HG02852 (cell line): ENCODE measurements around the gene TBCD.
"Not testable (repeated sequence)": the region's sequence is repeated elsewhere in the genome, so short reads cannot be mapped to it uniquely, and the experiment has no call there.

Experiments
- ATAC-seq: cut with Tn5 transposase; IDR thresholded peaks from one replicate; pipeline ENCODE4 v1.9.1; 2021; ENCODE audit warnings: mild to moderate bottlenecking, moderate library complexity; ENCODE audit not compliant: unreplicated experiment

Gene TBCD

DNA sequence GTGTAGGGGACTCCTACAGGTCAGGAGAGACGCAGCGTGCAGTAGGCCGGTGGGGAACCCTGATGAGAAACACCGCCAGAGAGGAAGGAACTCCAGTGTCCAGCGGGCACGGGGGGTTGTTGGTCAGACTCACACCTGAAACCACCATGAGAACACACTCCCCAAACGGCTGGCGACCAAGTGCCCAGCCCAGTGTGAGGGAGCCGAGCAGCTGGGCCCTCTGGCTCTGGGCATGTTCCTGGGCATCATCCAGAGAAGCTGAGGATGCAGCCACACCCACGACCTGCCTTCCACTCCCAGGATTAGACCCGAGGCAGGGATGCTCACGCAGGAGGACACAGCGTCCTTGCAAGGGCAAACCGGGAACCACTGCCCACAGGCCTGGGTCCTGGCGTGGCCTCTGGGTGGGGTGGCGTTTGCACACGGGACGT, 196.2 kb downstream of the TBCD start:
- ATAC-seq: no peak

GRCh38 chr17:82948957-82949356, 197.1 kb downstream of the TBCD start:
- no peak for ATAC-seq

DNA sequence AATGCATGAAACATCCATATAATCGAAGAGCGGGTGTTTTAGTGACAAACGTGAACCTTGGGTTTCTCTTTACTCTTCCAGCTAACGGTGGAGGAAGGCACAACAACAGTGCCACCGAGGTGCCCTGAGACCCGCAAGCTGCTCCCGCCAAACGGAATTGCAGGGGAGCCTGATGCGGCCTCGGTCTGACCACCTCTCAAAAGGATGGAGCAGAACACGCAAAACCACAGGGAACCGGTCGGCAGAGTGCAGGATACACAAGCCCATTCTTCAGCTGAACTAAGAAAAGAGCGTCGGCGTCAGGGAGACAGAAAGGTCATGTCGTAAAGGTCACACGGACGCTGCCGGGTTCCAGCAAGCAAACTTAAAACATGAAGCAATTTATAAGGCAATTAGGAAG, 197.5 kb downstream of the TBCD start:
- no peak for ATAC-seq

DNA sequence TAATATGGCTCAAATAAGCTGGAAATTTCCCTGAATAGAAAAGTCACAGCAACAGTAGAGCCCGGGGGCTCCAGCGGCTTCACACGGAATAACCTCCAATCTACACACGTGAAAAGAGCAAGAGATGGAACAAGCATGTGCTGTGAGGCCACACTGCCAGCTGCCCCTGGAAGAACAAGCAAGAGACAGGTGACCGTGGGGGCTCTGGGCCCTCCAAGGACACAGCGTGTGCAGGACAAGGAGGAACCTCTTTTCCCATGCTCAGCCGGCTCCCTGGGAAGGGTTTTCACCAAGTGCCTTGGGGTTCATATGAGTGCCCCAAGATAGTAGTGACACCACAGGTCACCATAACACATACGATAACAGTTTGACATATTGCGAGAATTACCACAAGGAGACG, 198.1 kb downstream of the TBCD start:
- ATAC-seq: no peak

DNA sequence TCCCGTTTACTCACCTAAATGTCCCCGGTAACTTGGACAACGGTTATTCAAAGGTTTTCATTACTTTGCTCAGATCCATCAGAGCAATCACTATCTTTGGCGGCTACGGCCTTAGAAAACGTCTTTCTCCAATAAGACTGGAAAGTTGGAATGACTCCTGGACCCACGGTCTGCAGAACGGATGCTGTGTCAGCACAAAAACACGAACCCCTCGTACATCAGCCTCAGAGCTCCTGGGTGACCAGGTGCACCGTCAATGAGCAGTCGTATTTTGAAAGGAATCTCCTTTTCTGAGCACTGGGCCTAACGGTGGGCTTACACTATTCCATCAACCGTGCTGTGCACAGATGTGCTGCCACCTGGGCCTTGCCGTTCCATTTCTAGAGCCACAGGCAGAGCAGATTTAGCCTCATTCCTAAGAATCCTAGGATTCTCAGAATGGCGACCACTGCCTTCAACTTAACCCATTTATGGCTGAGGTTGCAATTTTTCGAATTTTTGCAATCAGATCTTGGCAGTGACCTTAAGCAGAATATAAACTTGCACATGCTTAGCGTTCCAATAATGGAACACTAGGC, 198.7 kb downstream of the TBCD start:
- no peak for ATAC-seq

GRCh38 chr17:82952019-82952418, 200.2 kb downstream of the TBCD start:
- no peak for ATAC-seq

- ATAC-seq: not testable (repeated sequence)
Observed at GRCh38 chr17:82955106-82955505, 203.2 kb downstream of the TBCD start.

- ATAC-seq: not testable (repeated sequence)
Observed at GRCh38 chr17:82955627-82956026, 203.8 kb downstream of the TBCD start.

DNA sequence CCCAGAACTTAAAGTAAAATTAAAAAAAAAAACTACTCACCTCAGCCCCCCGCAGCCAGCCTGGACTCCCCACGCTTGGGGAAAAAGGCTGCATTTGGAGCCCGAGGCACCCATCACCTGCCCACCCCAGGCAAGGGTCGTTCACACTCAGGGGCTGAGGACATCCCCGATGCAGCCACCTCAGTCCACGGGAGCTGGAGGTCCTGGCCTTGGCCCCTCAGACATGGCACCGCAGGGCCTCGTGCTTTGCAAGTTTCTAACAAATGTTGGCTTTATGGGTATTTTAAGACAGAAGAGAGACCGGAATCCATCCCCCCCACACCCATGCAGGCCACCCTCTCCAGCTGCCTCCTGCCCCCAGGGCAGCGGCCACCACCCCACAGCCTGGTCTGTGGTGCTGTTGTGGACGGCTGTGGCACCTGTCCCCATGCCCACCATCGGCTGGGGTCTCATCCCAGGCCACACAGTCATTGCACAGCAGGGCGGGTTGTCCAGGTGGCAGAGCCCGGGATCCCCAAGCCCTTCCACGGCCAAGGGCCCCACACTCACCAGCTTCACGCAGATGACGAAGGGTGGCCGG, 204.4 kb downstream of the TBCD start:
- no peak for ATAC-seq

GRCh38 chr17:82956726-82957468, 205.0 kb downstream of the TBCD start:
- ATAC-seq: no peak

GRCh38 chr17:82957469-82957795, 205.6 kb downstream of the TBCD start:
- ATAC-seq: no peak

GRCh38 chr17:82957961-82958561, 206.2 kb downstream of the TBCD start:
- no peak for ATAC-seq

- no peak for ATAC-seq
Observed at GRCh38 chr17:82959242-82959930, 207.5 kb downstream of the TBCD start.

DNA sequence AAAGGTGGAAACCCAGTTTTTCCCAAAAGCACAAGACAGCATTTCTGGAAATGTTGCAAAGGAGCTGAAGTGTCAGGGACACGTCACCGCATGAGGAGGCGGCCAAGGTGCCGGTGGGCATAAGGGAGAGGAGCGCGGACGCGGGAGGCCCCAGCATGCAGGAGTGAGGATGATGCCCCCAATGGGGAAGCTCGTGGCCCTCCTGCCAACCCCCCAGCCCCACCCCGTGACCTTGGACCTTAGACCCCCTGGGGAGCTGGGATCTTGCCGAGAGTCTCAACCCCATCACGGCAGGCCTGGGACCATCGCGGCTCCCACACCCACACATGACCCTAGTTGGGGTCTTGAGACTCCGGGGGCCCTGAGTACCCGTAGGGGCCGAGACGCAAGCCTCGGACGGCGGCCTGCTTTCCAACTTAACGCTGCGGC, 208.1 kb downstream of the TBCD start:
- ATAC-seq: no peak

GRCh38 chr17:82960419-82961271, 208.8 kb downstream of the TBCD start:
- ATAC-seq: no peak

DNA sequence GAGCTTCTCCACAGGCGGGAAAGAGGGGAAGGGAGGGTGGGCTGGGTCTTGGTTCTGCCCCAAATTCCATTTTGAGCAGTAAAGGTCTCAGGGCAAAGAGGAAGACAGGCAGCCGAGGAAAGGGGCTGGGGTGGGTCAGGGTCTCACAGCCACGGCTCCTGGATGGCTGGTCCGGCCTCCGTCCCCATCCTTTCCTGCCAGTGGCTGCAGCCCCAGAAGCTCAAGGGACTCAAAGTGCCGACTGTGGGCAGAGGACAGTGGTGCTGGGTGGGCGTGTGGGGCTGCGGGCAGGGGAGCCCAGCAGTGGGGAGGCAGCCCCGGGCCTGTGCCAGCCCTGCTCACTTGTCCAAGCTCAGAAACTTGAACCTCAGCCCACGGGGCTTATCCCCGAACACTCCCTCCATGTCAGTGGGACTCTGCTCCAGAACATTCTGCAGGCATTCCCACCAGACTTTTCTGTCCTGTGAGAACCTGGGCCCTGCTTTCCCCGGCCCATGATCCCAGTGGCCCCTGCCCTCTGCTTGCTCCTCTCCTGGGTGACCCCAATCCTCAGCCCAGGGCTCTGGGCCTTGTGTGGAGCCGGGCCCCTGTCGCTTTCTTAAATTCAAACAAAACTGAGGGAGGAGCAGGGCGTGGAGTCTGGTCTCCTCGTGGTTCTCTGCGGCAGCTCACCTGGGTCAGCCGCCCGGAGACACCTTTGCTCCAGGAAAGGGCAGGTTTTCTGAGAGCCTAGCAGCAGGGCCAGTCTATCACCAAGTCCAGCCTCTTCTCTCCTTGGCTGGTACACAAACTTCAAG, 209.7 kb downstream of the TBCD start:
- ATAC-seq: no peak

- ATAC-seq: no peak
Observed at GRCh38 chr17:82962163-82962720, 210.4 kb downstream of the TBCD start.

- ATAC-seq: no peak
Observed at GRCh38 chr17:82963104-82963950, 211.5 kb downstream of the TBCD start.
